ENCODE results near the gene BOC. TPM values are rescaled to one million over a fixed set of nuclear protein-coding genes. Genes with fewer than 3 reads are reported as not detected.

Gene BOC
- total and polyA plus RNA-seq, 2 donors from 2014 or later: 6.1 to 22.2 TPM

GRCh38 chr3:113223475-113224281 lies 12.3 kb downstream of the BOC start:
- FAIRE-seq (no peak), DNase-seq (no peak)
- Histone ChIP-seq H3K4me3 (ENCODE audit: low read length in 3 of 3) (no peak overlapping the region), H3K27ac (ENCODE audit: low read depth in 2 of 2, low read length in 2 of 2) (no peak overlapping the region), H3K9me3 (ENCODE audit: control insufficient read depth in 2 of 3, insufficient read depth in 1 of 3, low read length in 3 of 3) (no peaks in the 10 kb centered on the region), H3K27me3 (ENCODE audit: control insufficient read depth, insufficient read depth, low read length) (no peaks in the 10 kb centered on the region), H3K4me1 (ENCODE audit: control insufficient read depth in 2 of 3, insufficient read depth in 2 of 3, low read depth in 1 of 3, low read length in 3 of 3) (no peaks in the 10 kb centered on the region), H3K9ac (ENCODE audit: low read length in 3 of 3) (no peak overlapping the region), H3K36me3 (ENCODE audit: control insufficient read depth in 2 of 3, insufficient read depth in 3 of 3, low read length in 3 of 3) (peaks cover 0 to 2% (median 0%) of the 10 kb centered on the region in 3 donors)
- intact Hi-C loops (cut with DNase I): no loop called here
- TF ChIP-seq, protein P1, sequence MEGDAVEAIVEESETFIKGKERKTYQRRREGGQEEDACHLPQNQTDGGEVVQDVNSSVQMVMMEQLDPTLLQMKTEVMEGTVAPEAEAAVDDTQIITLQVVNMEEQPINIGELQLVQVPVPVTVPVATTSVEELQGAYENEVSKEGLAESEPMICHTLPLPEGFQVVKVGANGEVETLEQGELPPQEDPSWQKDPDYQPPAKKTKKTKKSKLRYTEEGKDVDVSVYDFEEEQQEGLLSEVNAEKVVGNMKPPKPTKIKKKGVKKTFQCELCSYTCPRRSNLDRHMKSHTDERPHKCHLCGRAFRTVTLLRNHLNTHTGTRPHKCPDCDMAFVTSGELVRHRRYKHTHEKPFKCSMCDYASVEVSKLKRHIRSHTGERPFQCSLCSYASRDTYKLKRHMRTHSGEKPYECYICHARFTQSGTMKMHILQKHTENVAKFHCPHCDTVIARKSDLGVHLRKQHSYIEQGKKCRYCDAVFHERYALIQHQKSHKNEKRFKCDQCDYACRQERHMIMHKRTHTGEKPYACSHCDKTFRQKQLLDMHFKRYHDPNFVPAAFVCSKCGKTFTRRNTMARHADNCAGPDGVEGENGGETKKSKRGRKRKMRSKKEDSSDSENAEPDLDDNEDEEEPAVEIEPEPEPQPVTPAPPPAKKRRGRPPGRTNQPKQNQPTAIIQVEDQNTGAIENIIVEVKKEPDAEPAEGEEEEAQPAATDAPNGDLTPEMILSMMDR (IDR thresholded peaks at IDR 0.05; ENCODE audit: borderline replicate concordance, extremely low read depth, insufficient read depth): no peak

GRCh38 chr3:113225286-113225685 lies 13.9 kb downstream of the BOC start:
- H3K4me1 ChIP-seq (ENCODE audit: control insufficient read depth in 2 of 3, insufficient read depth in 2 of 3, low read depth in 1 of 3, low read length in 3 of 3): no peaks in the 10 kb centered on the region
- no peaks in the 10 kb centered on the region for H3K9me3 ChIP-seq (ENCODE audit: control insufficient read depth in 2 of 3, insufficient read depth in 1 of 3, low read length in 3 of 3)
- H3K4me3 ChIP-seq (ENCODE audit: low read length in 3 of 3): no peak overlapping the region
- TF ChIP-seq, protein P1 (IDR thresholded peaks at IDR 0.05; ENCODE audit: borderline replicate concordance, extremely low read depth, insufficient read depth): no peak
- intact Hi-C loops (cut with DNase I): no loop called here
- no peak overlapping the region for H3K9ac ChIP-seq (ENCODE audit: low read length in 3 of 3)
- H3K27ac ChIP-seq (ENCODE audit: low read depth in 2 of 2, low read length in 2 of 2): no peak overlapping the region
- DNase-seq (no peak), FAIRE-seq (no peak)
- no peaks in the 10 kb centered on the region for H3K36me3 ChIP-seq (ENCODE audit: control insufficient read depth in 2 of 3, insufficient read depth in 3 of 3, low read length in 3 of 3)
- no peaks in the 10 kb centered on the region for H3K27me3 ChIP-seq (ENCODE audit: control insufficient read depth, insufficient read depth, low read length)

DNA sequence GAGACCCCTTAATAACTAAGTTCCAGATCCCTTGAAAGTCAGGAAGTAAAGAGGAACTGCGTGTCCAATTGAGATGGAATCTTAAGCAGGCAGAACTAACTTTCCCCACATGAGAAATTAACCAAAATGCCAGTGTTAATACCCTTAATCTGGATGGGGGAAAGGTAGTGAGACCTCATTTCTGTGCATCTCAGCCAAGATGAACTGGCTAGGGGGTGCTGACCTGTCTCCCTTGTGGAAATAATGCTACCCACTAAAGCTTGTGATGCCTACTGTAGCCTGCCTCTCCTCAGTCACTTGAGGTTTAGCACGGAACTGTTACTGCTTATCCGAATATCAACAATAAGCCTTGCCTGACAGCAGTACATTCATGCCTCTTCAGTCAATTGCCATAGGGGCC lies 15.1 kb downstream of the BOC start:
- no peaks in the 10 kb centered on the region for H3K36me3 ChIP-seq (ENCODE audit: control insufficient read depth in 2 of 3, insufficient read depth in 3 of 3, low read length in 3 of 3)
- no peak for FAIRE-seq
- intact Hi-C loops (cut with DNase I): no loop called here
- no peak overlapping the region for H3K27ac ChIP-seq (ENCODE audit: low read depth in 2 of 2, low read length in 2 of 2)
- H3K27me3 ChIP-seq (ENCODE audit: control insufficient read depth, insufficient read depth, low read length): no peaks in the 10 kb centered on the region
- H3K4me1 ChIP-seq (ENCODE audit: control insufficient read depth in 2 of 3, insufficient read depth in 2 of 3, low read depth in 1 of 3, low read length in 3 of 3): no peaks in the 10 kb centered on the region
- H3K9ac ChIP-seq (ENCODE audit: low read length in 3 of 3): no peak overlapping the region
- TF ChIP-seq, protein P1 (IDR thresholded peaks at IDR 0.05; ENCODE audit: borderline replicate concordance, extremely low read depth, insufficient read depth): no peak
- DNase-seq: no peak
- no peak overlapping the region for H3K4me3 ChIP-seq (ENCODE audit: low read length in 3 of 3)
- no peaks in the 10 kb centered on the region for H3K9me3 ChIP-seq (ENCODE audit: control insufficient read depth in 2 of 3, insufficient read depth in 1 of 3, low read length in 3 of 3)

Measured in kidney (tissue), 14 donors.